ENCODE measurements around the gene SMIM22. TPM values are rescaled to one million over a fixed set of nuclear protein-coding genes. Genes with fewer than 3 reads are reported as not detected.
A peak's percentile ranks its signal among the peaks of the same experiment; 100 is the strongest.

Gene SMIM22
- not detected for total RNA-seq
- long read RNA-seq, partial matches to known transcripts, result 0 of 2 reads
- long read RNA-seq, other reads (novel, unspliced or antisense), result 0 of 2 reads

GRCh38 chr16:4795181-4795827 lies at the start of gene SMIM22:
SMIM22 (plus strand) TSS chr16:4795369; CDS start chr16:4795735, 366 bp downstream.
- ATAC-seq (ENCODE audit: poor library complexity) (peak; percentile 8), DNase-seq (no peak)
- intact Hi-C loops (cut with DNase I), result no loop called here

GRCh38 chr16:4746215-4746614 lies 49.0 kb upstream of the SMIM22 start:
- DNase-seq (no peak), ATAC-seq (ENCODE audit: poor library complexity) (no peak)
- intact Hi-C loops (cut with DNase I), result no loop called here

- DNase-seq (no peak), ATAC-seq (ENCODE audit: poor library complexity) (peak; percentile 11)
- intact Hi-C loops (cut with DNase I), result no loop called here
Observed at GRCh38 chr16:4746991-4747574, 48.1 kb upstream of the SMIM22 start.

- no peak for DNase-seq
- ATAC-seq (ENCODE audit: poor library complexity), result no peak
- intact Hi-C loops (cut with DNase I), result no loop called here
Observed at GRCh38 chr16:4747906-4748681, 47.1 kb upstream of the SMIM22 start.

GRCh38 chr16:4748682-4749411 lies 46.3 kb upstream of the SMIM22 start:
- intact Hi-C loops (cut with DNase I), result no loop called here
- ATAC-seq (ENCODE audit: poor library complexity) (no peak), DNase-seq (no peak)

GRCh38 chr16:4749700-4750257 lies 45.4 kb upstream of the SMIM22 start:
- intact Hi-C loops (cut with DNase I), result no loop called here
- DNase-seq (no peak), ATAC-seq (ENCODE audit: poor library complexity) (no peak)

GRCh38 chr16:4750896-4751295 lies 44.3 kb upstream of the SMIM22 start:
- DNase-seq, result no peak
- intact Hi-C loops (cut with DNase I), result no loop called here
- ATAC-seq (ENCODE audit: poor library complexity), result no peak

- intact Hi-C loops (cut with DNase I), result no loop called here
- no peak for DNase-seq
- no peak for ATAC-seq (ENCODE audit: poor library complexity)
Observed at GRCh38 chr16:4752351-4753100, 42.6 kb upstream of the SMIM22 start.

- DNase-seq (no peak), ATAC-seq (ENCODE audit: poor library complexity) (no peak)
- intact Hi-C loops (cut with DNase I), result no loop called here
Observed at GRCh38 chr16:4753227-4753626, 41.9 kb upstream of the SMIM22 start.

GRCh38 chr16:4754865-4755264 lies 40.3 kb upstream of the SMIM22 start:
- ATAC-seq (ENCODE audit: poor library complexity), result no peak
- no peak for DNase-seq
- intact Hi-C loops (cut with DNase I), result no loop called here

- intact Hi-C loops (cut with DNase I), result no loop called here
Observed at GRCh38 chr16:4755687-4756086, 39.5 kb upstream of the SMIM22 start.

GRCh38 chr16:4760221-4760910 lies 34.8 kb upstream of the SMIM22 start:
- DNase-seq (no peak), ATAC-seq (ENCODE audit: poor library complexity) (no peak)
- intact Hi-C loops (cut with DNase I), result no loop called here

More at GRCh38 chr16:4755687-4756086, 39.5 kb upstream of the SMIM22 start:
- ATAC-seq (ENCODE audit: poor library complexity) (no peak), DNase-seq (no peak)

- intact Hi-C loops (cut with DNase I), result no loop called here
- DNase-seq (no peak), ATAC-seq (ENCODE audit: poor library complexity) (no peak)
Observed at GRCh38 chr16:4762205-4762604, 33.0 kb upstream of the SMIM22 start.

- intact Hi-C loops (cut with DNase I), result no loop called here
Observed at GRCh38 chr16:4763791-4764190, 31.4 kb upstream of the SMIM22 start.

GRCh38 chr16:4765511-4766474 lies 29.4 kb upstream of the SMIM22 start:
- DNase-seq (no peak), ATAC-seq (ENCODE audit: poor library complexity) (no peak)
- intact Hi-C loops (cut with DNase I), result no loop called here

More at GRCh38 chr16:4763791-4764190, 31.4 kb upstream of the SMIM22 start:
- DNase-seq (no peak), ATAC-seq (ENCODE audit: poor library complexity) (no peak)

- intact Hi-C loops (cut with DNase I), result no loop called here
Observed at GRCh38 chr16:4766875-4767628, 28.1 kb upstream of the SMIM22 start, which contains the start of gene ZNF500. ZNF500 (minus strand) TSS chr16:4767162; CDS start chr16:4765978, 1,184 bp downstream.

More at GRCh38 chr16:4766875-4767628, 28.1 kb upstream of the SMIM22 start, which contains the start of gene ZNF500:
- ATAC-seq (ENCODE audit: poor library complexity) (peak; percentile 96), DNase-seq (peak; percentile 100)

All from Right ventricle myocardium superior (tissue), 1 donor.